ENCODE results near the gene USP19. TPM values are rescaled to one million over a fixed set of nuclear protein-coding genes. Genes with fewer than 3 reads are reported as not detected.

Gene USP19
- total and polyA plus RNA-seq, 4 donors: 8.1 to 39.6 (median 27.4) TPM

DNA sequence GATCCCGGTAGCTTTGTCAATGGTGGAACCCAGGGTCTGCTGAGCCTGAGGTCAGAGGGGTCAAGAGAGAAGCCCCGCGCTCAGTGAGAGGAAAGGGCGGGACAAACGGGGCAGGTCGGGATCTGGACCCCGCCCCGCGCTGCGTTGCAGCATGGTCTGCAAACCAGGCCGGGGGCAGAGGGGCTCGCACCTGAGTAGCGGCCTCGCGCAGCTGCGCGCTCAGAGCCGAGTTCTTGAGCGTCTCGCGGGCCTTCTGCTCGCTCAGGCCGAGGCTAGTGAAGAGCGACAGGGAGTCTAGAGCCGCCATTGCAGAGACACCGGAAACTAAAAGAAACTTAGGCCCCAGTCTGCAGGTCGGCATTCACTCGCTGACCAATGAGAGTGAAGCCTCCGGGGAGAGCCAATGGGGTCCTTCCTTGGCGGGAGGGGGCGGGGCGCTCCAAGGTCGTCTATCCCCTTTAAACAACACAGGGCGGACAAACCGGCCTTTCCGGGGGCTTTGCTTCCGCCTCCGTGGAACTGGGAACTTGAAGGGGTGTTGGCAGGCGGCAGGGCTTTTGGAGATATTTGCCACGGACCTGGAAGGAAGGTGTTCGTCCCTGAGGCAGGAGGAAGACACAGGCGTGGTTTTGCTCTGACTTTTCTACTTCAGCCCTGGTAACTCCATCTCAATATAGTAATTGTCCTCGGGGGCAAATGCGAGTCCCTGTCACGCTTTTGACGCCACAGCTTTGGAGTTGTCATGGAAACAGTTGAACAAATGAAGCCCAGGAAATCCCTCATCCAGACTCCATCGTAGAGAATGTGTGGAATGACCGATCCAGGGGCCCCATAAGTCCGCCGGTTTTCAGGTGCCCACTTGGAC lies 16.0 kb downstream of the USP19 start, which contains the start of gene QARS1:
TSS of gene QARS1 (minus strand) at position 331 of the 865 bp plus-strand sequence. CDS start at position 307, 24 bp downstream.
- peak; percentile 93 for DNase-seq (ENCODE audit: low spot score)
- peaks cover 11 to 48% (median 27%) of the 10 kb centered on the region in 4 donors for H3K36me3 ChIP-seq (ENCODE audit: control insufficient read depth in 4 of 4, insufficient read depth in 3 of 4, low read depth in 1 of 4, low read length in 3 of 4)
- TF ChIP-seq, protein P1, sequence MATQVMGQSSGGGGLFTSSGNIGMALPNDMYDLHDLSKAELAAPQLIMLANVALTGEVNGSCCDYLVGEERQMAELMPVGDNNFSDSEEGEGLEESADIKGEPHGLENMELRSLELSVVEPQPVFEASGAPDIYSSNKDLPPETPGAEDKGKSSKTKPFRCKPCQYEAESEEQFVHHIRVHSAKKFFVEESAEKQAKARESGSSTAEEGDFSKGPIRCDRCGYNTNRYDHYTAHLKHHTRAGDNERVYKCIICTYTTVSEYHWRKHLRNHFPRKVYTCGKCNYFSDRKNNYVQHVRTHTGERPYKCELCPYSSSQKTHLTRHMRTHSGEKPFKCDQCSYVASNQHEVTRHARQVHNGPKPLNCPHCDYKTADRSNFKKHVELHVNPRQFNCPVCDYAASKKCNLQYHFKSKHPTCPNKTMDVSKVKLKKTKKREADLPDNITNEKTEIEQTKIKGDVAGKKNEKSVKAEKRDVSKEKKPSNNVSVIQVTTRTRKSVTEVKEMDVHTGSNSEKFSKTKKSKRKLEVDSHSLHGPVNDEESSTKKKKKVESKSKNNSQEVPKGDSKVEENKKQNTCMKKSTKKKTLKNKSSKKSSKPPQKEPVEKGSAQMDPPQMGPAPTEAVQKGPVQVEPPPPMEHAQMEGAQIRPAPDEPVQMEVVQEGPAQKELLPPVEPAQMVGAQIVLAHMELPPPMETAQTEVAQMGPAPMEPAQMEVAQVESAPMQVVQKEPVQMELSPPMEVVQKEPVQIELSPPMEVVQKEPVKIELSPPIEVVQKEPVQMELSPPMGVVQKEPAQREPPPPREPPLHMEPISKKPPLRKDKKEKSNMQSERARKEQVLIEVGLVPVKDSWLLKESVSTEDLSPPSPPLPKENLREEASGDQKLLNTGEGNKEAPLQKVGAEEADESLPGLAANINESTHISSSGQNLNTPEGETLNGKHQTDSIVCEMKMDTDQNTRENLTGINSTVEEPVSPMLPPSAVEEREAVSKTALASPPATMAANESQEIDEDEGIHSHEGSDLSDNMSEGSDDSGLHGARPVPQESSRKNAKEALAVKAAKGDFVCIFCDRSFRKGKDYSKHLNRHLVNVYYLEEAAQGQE (IDR thresholded peaks at IDR 0.05): peak; percentile 49
- TF ChIP-seq, protein P2, sequence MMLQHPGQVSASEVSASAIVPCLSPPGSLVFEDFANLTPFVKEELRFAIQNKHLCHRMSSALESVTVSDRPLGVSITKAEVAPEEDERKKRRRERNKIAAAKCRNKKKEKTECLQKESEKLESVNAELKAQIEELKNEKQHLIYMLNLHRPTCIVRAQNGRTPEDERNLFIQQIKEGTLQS (IDR thresholded peaks at IDR 0.05): no peak
- TF ChIP-seq NR2F2 (IDR thresholded peaks at IDR 0.05) (peak; percentile 21), FOXA1 (IDR thresholded peaks at IDR 0.05) (no peak), GABPA (IDR thresholded peaks at IDR 0.05 in 1 of 2, conservative IDR thresholded peaks at IDR 0.05 in 1 of 2) (peak; percentile 55 to 91), HNF4A (conservative IDR thresholded peaks at IDR 0.05) (peak in 1 of 2 donors; percentile 49), SP1 (IDR thresholded peaks at IDR 0.05) (peak; percentile 72), TAF1 (conservative IDR thresholded peaks at IDR 0.05) (peak; percentile 88), YY1 (IDR thresholded peaks at IDR 0.05) (peak; percentile 97), HNF4G (IDR thresholded peaks at IDR 0.05) (no peak), RAD21 (IDR thresholded peaks at IDR 0.05) (no peak), JUND (IDR thresholded peaks at IDR 0.05) (no peak), FOXA2 (IDR thresholded peaks at IDR 0.05) (no peak), RXRA (IDR thresholded peaks at IDR 0.05) (no peak), EGR1 (IDR thresholded peaks at IDR 0.05; ENCODE audit: low read depth in 2 of 2) (no peak)
- TF ChIP-seq, protein P3, sequence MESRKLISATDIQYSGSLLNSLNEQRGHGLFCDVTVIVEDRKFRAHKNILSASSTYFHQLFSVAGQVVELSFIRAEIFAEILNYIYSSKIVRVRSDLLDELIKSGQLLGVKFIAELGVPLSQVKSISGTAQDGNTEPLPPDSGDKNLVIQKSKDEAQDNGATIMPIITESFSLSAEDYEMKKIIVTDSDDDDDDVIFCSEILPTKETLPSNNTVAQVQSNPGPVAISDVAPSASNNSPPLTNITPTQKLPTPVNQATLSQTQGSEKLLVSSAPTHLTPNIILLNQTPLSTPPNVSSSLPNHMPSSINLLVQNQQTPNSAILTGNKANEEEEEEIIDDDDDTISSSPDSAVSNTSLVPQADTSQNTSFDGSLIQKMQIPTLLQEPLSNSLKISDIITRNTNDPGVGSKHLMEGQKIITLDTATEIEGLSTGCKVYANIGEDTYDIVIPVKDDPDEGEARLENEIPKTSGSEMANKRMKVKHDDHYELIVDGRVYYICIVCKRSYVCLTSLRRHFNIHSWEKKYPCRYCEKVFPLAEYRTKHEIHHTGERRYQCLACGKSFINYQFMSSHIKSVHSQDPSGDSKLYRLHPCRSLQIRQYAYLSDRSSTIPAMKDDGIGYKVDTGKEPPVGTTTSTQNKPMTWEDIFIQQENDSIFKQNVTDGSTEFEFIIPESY (IDR thresholded peaks at IDR 0.05): no peak
- TF ChIP-seq, protein P4, sequence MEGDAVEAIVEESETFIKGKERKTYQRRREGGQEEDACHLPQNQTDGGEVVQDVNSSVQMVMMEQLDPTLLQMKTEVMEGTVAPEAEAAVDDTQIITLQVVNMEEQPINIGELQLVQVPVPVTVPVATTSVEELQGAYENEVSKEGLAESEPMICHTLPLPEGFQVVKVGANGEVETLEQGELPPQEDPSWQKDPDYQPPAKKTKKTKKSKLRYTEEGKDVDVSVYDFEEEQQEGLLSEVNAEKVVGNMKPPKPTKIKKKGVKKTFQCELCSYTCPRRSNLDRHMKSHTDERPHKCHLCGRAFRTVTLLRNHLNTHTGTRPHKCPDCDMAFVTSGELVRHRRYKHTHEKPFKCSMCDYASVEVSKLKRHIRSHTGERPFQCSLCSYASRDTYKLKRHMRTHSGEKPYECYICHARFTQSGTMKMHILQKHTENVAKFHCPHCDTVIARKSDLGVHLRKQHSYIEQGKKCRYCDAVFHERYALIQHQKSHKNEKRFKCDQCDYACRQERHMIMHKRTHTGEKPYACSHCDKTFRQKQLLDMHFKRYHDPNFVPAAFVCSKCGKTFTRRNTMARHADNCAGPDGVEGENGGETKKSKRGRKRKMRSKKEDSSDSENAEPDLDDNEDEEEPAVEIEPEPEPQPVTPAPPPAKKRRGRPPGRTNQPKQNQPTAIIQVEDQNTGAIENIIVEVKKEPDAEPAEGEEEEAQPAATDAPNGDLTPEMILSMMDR (IDR thresholded peaks at IDR 0.05; ENCODE audit: low read depth, low read length, missing input control): no peak
- TF ChIP-seq, protein P5, sequence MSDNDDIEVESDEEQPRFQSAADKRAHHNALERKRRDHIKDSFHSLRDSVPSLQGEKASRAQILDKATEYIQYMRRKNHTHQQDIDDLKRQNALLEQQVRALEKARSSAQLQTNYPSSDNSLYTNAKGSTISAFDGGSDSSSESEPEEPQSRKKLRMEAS (IDR thresholded peaks at IDR 0.05): no peak
- peak within 1 kb of the TSS; percentile 73 to 80 for H3K9ac ChIP-seq (ENCODE audit: low read depth in 1 of 2, low read length in 2 of 2)
- no peaks in the 10 kb centered on the region for H3K27me3 ChIP-seq (ENCODE audit: control insufficient read depth in 4 of 4, insufficient read depth in 4 of 4, low read length in 3 of 4)
- no peaks in the 10 kb centered on the region for H3K9me3 ChIP-seq (ENCODE audit: control insufficient read depth in 4 of 4, low read length in 3 of 4)
- H3K27ac ChIP-seq (ENCODE audit: low read depth in 1 of 2, low read length in 2 of 2): peak within 1 kb of the TSS; percentile 51 to 70
- H3K4me3 ChIP-seq (ENCODE audit: low read depth in 1 of 3, low read length in 3 of 3): peak within 1 kb of the TSS; percentile 87 to 92 (median 87)
- H3K4me1 ChIP-seq (ENCODE audit: control insufficient read depth in 4 of 4, insufficient read depth in 4 of 4, low read length in 3 of 4): peaks cover 0 to 24% (median 17%) of the 10 kb centered on the region in 4 donors
- 3% methylated on average over 50 of the region's 50 CpGs for WGBS
